GM23248 (cell line): ENCODE measurements around the gene VPS35.

Experiments used
- EZH2 ChIP-seq: fragments of 200-600 bp; sonication (generic); IDR thresholded peaks from 2 replicates; pipeline ENCODE4 v1.6.1; 2018; ENCODE audit warnings: antibody characterized with exemption, mild to moderate bottlenecking; ENCODE audit not compliant: insufficient read depth, poor library complexity, severe bottlenecking
- EZH2phosphoT487 ChIP-seq: fragments of 200-600 bp; sonication (generic); IDR thresholded peaks from 2 replicates; pipeline ENCODE4 v1.6.1; 2018; ENCODE audit warnings: antibody characterized with exemption, moderate library complexity, mild to moderate bottlenecking, low read depth; ENCODE audit not compliant: insufficient read depth

GRCh38 chr16:46620266-46621005 lies 68.5 kb downstream of the VPS35 start:
- TF ChIP-seq EZH2 (no peak), EZH2phosphoT487 (no peak)
